Cortex of kidney (tissue), 1 donor: Measurements from ENCODE around the gene PLA2G4F.

ENCODE experiments used
- DNase-seq: peaks from one replicate; lab custom pipeline; 2025; lab: John Stamatoyannopoulos, UW

Gene PLA2G4F

GRCh38 chr15:42131826-42132806, 24.3 kb downstream of the PLA2G4F start:
- no peak for DNase-seq

GRCh38 chr15:42131006-42131405, 25.4 kb downstream of the PLA2G4F start:
- no peak for DNase-seq

GRCh38 chr15:42130246-42130986, 26.0 kb downstream of the PLA2G4F start:
- DNase-seq, result no peak

GRCh38 chr15:42129364-42129763, 27.1 kb downstream of the PLA2G4F start:
- DNase-seq, result no peak

- DNase-seq, result no peak
Observed at GRCh38 chr15:42128476-42128875, 28.0 kb downstream of the PLA2G4F start.

GRCh38 chr15:42123546-42123945, 32.9 kb downstream of the PLA2G4F start:
- no peak for DNase-seq

- DNase-seq, result no peak
Observed at GRCh38 chr15:42121682-42122081, 34.8 kb downstream of the PLA2G4F start.

GRCh38 chr15:42121021-42121420, 35.4 kb downstream of the PLA2G4F start:
- DNase-seq, result no peak

- DNase-seq, result no peak
Observed at GRCh38 chr15:42120285-42120684, 36.2 kb downstream of the PLA2G4F start.

- DNase-seq, result no peak
Observed at GRCh38 chr15:42119446-42119760, 37.0 kb downstream of the PLA2G4F start.

GRCh38 chr15:42118650-42119445, 37.6 kb downstream of the PLA2G4F start:
- no peak for DNase-seq

GRCh38 chr15:42111924-42112323, 44.5 kb downstream of the PLA2G4F start:
- no peak for DNase-seq

- DNase-seq, result no peak
Observed at GRCh38 chr15:42110367-42110766, 46.1 kb downstream of the PLA2G4F start.

- DNase-seq, result no peak
Observed at GRCh38 chr15:42108806-42109205, 47.6 kb downstream of the PLA2G4F start.

- DNase-seq, result no peak
Observed at GRCh38 chr15:42108189-42108588, 48.2 kb downstream of the PLA2G4F start.

GRCh38 chr15:42107473-42107872, 49.0 kb downstream of the PLA2G4F start:
- no peak for DNase-seq

GRCh38 chr15:42106288-42106687, 50.1 kb downstream of the PLA2G4F start:
- DNase-seq, result no peak

- no peak for DNase-seq
Observed at GRCh38 chr15:42104095-42104891, 52.1 kb downstream of the PLA2G4F start.

- DNase-seq, result no peak
Observed at GRCh38 chr15:42102646-42103235, 53.7 kb downstream of the PLA2G4F start.

- no peak for DNase-seq
Observed at GRCh38 chr15:42101861-42102260, 54.6 kb downstream of the PLA2G4F start.
